ENCODE data around the gene MYOM1.

Gene MYOM1

GRCh38 chr18:3156325-3156640 lies 63.5 kb downstream of the MYOM1 start:
- WGBS (ENCODE audit: insufficient coverage), result no CpG with 5 or more reads among the region's 1 CpG
- H3K27ac ChIP-seq (ENCODE audit: insufficient read depth in 1 of 2, low read depth in 1 of 2, low read length in 2 of 2, poor library complexity in 1 of 2, severe bottlenecking in 2 of 2), result no peak overlapping the region
- no peak overlapping the region for H3K4me3 ChIP-seq (ENCODE audit: control insufficient read depth in 1 of 7, extremely low read depth in 1 of 7, insufficient read depth in 4 of 7, low read depth in 2 of 7, low read length in 6 of 7)
- H3K9me3 ChIP-seq (ENCODE audit: control extremely low read depth in 1 of 5, control insufficient read depth in 4 of 5, insufficient read depth in 2 of 5, low read depth in 1 of 5, low read length in 4 of 5), result no peaks in the 10 kb centered on the region
- no peaks in the 10 kb centered on the region for H3K4me1 ChIP-seq (ENCODE audit: control extremely low read depth in 1 of 4, control insufficient read depth in 4 of 4, insufficient read depth in 4 of 4, low read length in 3 of 4)
- ChIA-PET CTCF (interaction anchor here (0.6 to 2.3 kb wide), 4 partner anchors 11 to 162 kb away, joined by 3 to 6 read pairs (median 4); no protein-coding TSS in a partner anchor), POLR2A (no interaction called here)
- DNase-seq, result no peak
- H3K27me3 ChIP-seq (replicated peaks in 2 of 5; ENCODE audit: control insufficient read depth in 4 of 5, insufficient read depth in 5 of 5, low read length in 4 of 5), result no peaks in the 10 kb centered on the region
- no peaks in the 10 kb centered on the region for H3K36me3 ChIP-seq (ENCODE audit: control insufficient read depth in 4 of 4, insufficient read depth in 4 of 4, low read length in 3 of 4)

GRCh38 chr18:3154214-3154613 lies 65.6 kb downstream of the MYOM1 start:
- CTCF ChIA-PET, result interaction anchor here (1.2 kb wide), 1 partner anchor 84 kb away, joined by 3 read pairs; no protein-coding TSS in a partner anchor
- DNase-seq, result no peak

GRCh38 chr18:3153107-3153704 lies 66.6 kb downstream of the MYOM1 start:
- Histone ChIP-seq H3K27ac (ENCODE audit: insufficient read depth in 1 of 2, low read depth in 1 of 2, low read length in 2 of 2, poor library complexity in 1 of 2, severe bottlenecking in 2 of 2) (no peak overlapping the region), H3K4me3 (ENCODE audit: control insufficient read depth in 1 of 7, extremely low read depth in 1 of 7, insufficient read depth in 4 of 7, low read depth in 2 of 7, low read length in 6 of 7) (no peak overlapping the region), H3K36me3 (ENCODE audit: control insufficient read depth in 4 of 4, insufficient read depth in 4 of 4, low read length in 3 of 4) (no peaks in the 10 kb centered on the region), H3K9me3 (ENCODE audit: control extremely low read depth in 1 of 5, control insufficient read depth in 4 of 5, insufficient read depth in 2 of 5, low read depth in 1 of 5, low read length in 4 of 5) (no peaks in the 10 kb centered on the region), H3K27me3 (replicated peaks in 2 of 5; ENCODE audit: control insufficient read depth in 4 of 5, insufficient read depth in 5 of 5, low read length in 4 of 5) (no peaks in the 10 kb centered on the region), H3K4me1 (ENCODE audit: control extremely low read depth in 1 of 4, control insufficient read depth in 4 of 4, insufficient read depth in 4 of 4, low read length in 3 of 4) (no peaks in the 10 kb centered on the region)
- 93% methylated on average over 3 of the region's 8 CpGs for WGBS (ENCODE audit: insufficient coverage)
- no peak for DNase-seq
- ChIA-PET CTCF (interaction anchor here (1.0 to 5.1 kb wide), 10 partner anchors 8 to 220 kb away, joined by 3 to 43 read pairs (median 8); partner anchors contain the start of gene MYL12A), POLR2A (interaction anchor here (0.8 kb wide), 1 partner anchor 140 kb away, joined by 3 read pairs; the partner anchor contains the start of gene LPIN2)

More at GRCh38 chr18:3154214-3154613, 65.6 kb downstream of the MYOM1 start:
- WGBS (ENCODE audit: insufficient coverage), result no CpG with 5 or more reads among the region's 2 CpGs
- no peaks in the 10 kb centered on the region for H3K36me3 ChIP-seq (ENCODE audit: control insufficient read depth in 4 of 4, insufficient read depth in 4 of 4, low read length in 3 of 4)
- no peaks in the 10 kb centered on the region for H3K27me3 ChIP-seq (replicated peaks in 2 of 5; ENCODE audit: control insufficient read depth in 4 of 5, insufficient read depth in 5 of 5, low read length in 4 of 5)
- no peak overlapping the region for H3K27ac ChIP-seq (ENCODE audit: insufficient read depth in 1 of 2, low read depth in 1 of 2, low read length in 2 of 2, poor library complexity in 1 of 2, severe bottlenecking in 2 of 2)
- H3K9me3 ChIP-seq (ENCODE audit: control extremely low read depth in 1 of 5, control insufficient read depth in 4 of 5, insufficient read depth in 2 of 5, low read depth in 1 of 5, low read length in 4 of 5), result no peaks in the 10 kb centered on the region
- no peaks in the 10 kb centered on the region for H3K4me1 ChIP-seq (ENCODE audit: control extremely low read depth in 1 of 4, control insufficient read depth in 4 of 4, insufficient read depth in 4 of 4, low read length in 3 of 4)
- POLR2A ChIA-PET, result interaction anchor here (0.7 to 0.8 kb wide), 2 partner anchors 35 to 52 kb away, joined by 4 to 6 read pairs; no protein-coding TSS in a partner anchor
- H3K4me3 ChIP-seq (ENCODE audit: control insufficient read depth in 1 of 7, extremely low read depth in 1 of 7, insufficient read depth in 4 of 7, low read depth in 2 of 7, low read length in 6 of 7), result no peak overlapping the region

GRCh38 chr18:3152294-3152693 lies 67.5 kb downstream of the MYOM1 start:
- WGBS (ENCODE audit: insufficient coverage), result no CpG with 5 or more reads among the region's 1 CpG
- no peaks in the 10 kb centered on the region for H3K4me1 ChIP-seq (ENCODE audit: control extremely low read depth in 1 of 4, control insufficient read depth in 4 of 4, insufficient read depth in 4 of 4, low read length in 3 of 4)
- no peaks in the 10 kb centered on the region for H3K27me3 ChIP-seq (replicated peaks in 2 of 5; ENCODE audit: control insufficient read depth in 4 of 5, insufficient read depth in 5 of 5, low read length in 4 of 5)
- ChIA-PET POLR2A (no interaction called here), CTCF (interaction anchor here (0.7 to 5.1 kb wide), 16 partner anchors 9 to 223 kb away, joined by 3 to 43 read pairs (median 7); partner anchors contain the start of gene MYL12A)
- no peak overlapping the region for H3K27ac ChIP-seq (ENCODE audit: insufficient read depth in 1 of 2, low read depth in 1 of 2, low read length in 2 of 2, poor library complexity in 1 of 2, severe bottlenecking in 2 of 2)
- no peaks in the 10 kb centered on the region for H3K36me3 ChIP-seq (ENCODE audit: control insufficient read depth in 4 of 4, insufficient read depth in 4 of 4, low read length in 3 of 4)
- H3K9me3 ChIP-seq (ENCODE audit: control extremely low read depth in 1 of 5, control insufficient read depth in 4 of 5, insufficient read depth in 2 of 5, low read depth in 1 of 5, low read length in 4 of 5), result no peaks in the 10 kb centered on the region
- no peak overlapping the region for H3K4me3 ChIP-seq (ENCODE audit: control insufficient read depth in 1 of 7, extremely low read depth in 1 of 7, insufficient read depth in 4 of 7, low read depth in 2 of 7, low read length in 6 of 7)
- DNase-seq, result no peak

GRCh38 chr18:3151399-3152264 lies 68.1 kb downstream of the MYOM1 start:
- Histone ChIP-seq H3K4me3 (ENCODE audit: control insufficient read depth in 1 of 7, extremely low read depth in 1 of 7, insufficient read depth in 4 of 7, low read depth in 2 of 7, low read length in 6 of 7) (no peak overlapping the region), H3K27ac (ENCODE audit: insufficient read depth in 1 of 2, low read depth in 1 of 2, low read length in 2 of 2, poor library complexity in 1 of 2, severe bottlenecking in 2 of 2) (no peak overlapping the region), H3K9me3 (ENCODE audit: control extremely low read depth in 1 of 5, control insufficient read depth in 4 of 5, insufficient read depth in 2 of 5, low read depth in 1 of 5, low read length in 4 of 5) (no peaks in the 10 kb centered on the region), H3K27me3 (replicated peaks in 2 of 5; ENCODE audit: control insufficient read depth in 4 of 5, insufficient read depth in 5 of 5, low read length in 4 of 5) (no peaks in the 10 kb centered on the region), H3K36me3 (ENCODE audit: control insufficient read depth in 4 of 4, insufficient read depth in 4 of 4, low read length in 3 of 4) (no peaks in the 10 kb centered on the region), H3K4me1 (ENCODE audit: control extremely low read depth in 1 of 4, control insufficient read depth in 4 of 4, insufficient read depth in 4 of 4, low read length in 3 of 4) (no peaks in the 10 kb centered on the region)
- peak; percentile 49 to 79 (median 76) for DNase-seq
- ChIA-PET POLR2A (interaction anchor here (0.6 kb wide), 1 partner anchor 95 kb away, joined by 5 read pairs; no protein-coding TSS in a partner anchor), CTCF (interaction anchor here (0.5 to 5.1 kb wide), 27 partner anchors 10 to 382 kb away, joined by 3 to 43 read pairs (median 4); partner anchors contain the start of gene MYL12A)
- WGBS (ENCODE audit: insufficient coverage), result 33% methylated on average over 10 of the region's 18 CpGs

GRCh38 chr18:3150688-3151087 lies 69.1 kb downstream of the MYOM1 start:
- 100% methylated on average over 1 of the region's 2 CpGs for WGBS (ENCODE audit: insufficient coverage)
- no peak overlapping the region for H3K4me3 ChIP-seq (ENCODE audit: control insufficient read depth in 1 of 7, extremely low read depth in 1 of 7, insufficient read depth in 4 of 7, low read depth in 2 of 7, low read length in 6 of 7)
- no peaks in the 10 kb centered on the region for H3K36me3 ChIP-seq (ENCODE audit: control insufficient read depth in 4 of 4, insufficient read depth in 4 of 4, low read length in 3 of 4)
- no peaks in the 10 kb centered on the region for H3K4me1 ChIP-seq (ENCODE audit: control extremely low read depth in 1 of 4, control insufficient read depth in 4 of 4, insufficient read depth in 4 of 4, low read length in 3 of 4)
- no peaks in the 10 kb centered on the region for H3K27me3 ChIP-seq (replicated peaks in 2 of 5; ENCODE audit: control insufficient read depth in 4 of 5, insufficient read depth in 5 of 5, low read length in 4 of 5)
- no peak for DNase-seq
- H3K9me3 ChIP-seq (ENCODE audit: control extremely low read depth in 1 of 5, control insufficient read depth in 4 of 5, insufficient read depth in 2 of 5, low read depth in 1 of 5, low read length in 4 of 5), result no peaks in the 10 kb centered on the region
- ChIA-PET CTCF (interaction anchor here (0.6 to 5.1 kb wide), 10 partner anchors 20 to 382 kb away, joined by 3 to 43 read pairs (median 6); partner anchors contain the start of gene MYL12A), POLR2A (no interaction called here)
- no peak overlapping the region for H3K27ac ChIP-seq (ENCODE audit: insufficient read depth in 1 of 2, low read depth in 1 of 2, low read length in 2 of 2, poor library complexity in 1 of 2, severe bottlenecking in 2 of 2)

Data from common myeloid progenitor, CD34-positive (primary cell).